Ovary (tissue), 9 donors: ENCODE results near the gene PSD2. TPM values are rescaled to one million over a fixed set of nuclear protein-coding genes. Genes with fewer than 3 reads are reported as not detected.

Experiments used
- DNase-seq, 5 donors: peaks; one replicate each; pipeline ENCODE4 v3.0.0-alpha.2; 2019 to 2020
- H3K27ac ChIP-seq, 2 donors: fragments of 200-600 bp; one replicate each; pipeline versions ENCODE4 v1.5.1 to v1.8.0; 2019 to 2022
- H3K27me3 ChIP-seq: fragments of 200-600 bp; one replicate; pipeline ENCODE4 v1.8.0; 2022
- H3K36me3 ChIP-seq: fragments of 200-600 bp; sonication (generic); one replicate; pipeline ENCODE4 v1.5.1; 2019
- H3K4me1 ChIP-seq: one replicate; pipeline ENCODE4 v1.8.1; 2013; ENCODE audit warnings: mild to moderate bottlenecking, moderate library complexity; ENCODE audit not compliant: insufficient read depth
- H3K4me3 ChIP-seq: fragments of 200-600 bp; sonication (generic); one replicate; pipeline ENCODE4 v1.5.1; 2017
- H3K9me3 ChIP-seq, 2 donors: fragments of 200-600 bp in 1 of 2; sonication (generic) in 1 of 2; one replicate each; pipeline versions ENCODE4 v1.5.1 to v1.8.1; 2013 to 2019; ENCODE audit warnings: mild to moderate bottlenecking in 1 of 2, moderate library complexity in 1 of 2
- CTCF ChIP-seq, 3 donors: fragments of 450-650 bp in 2 of 3; fragments of 200-600 bp in 1 of 3; IDR thresholded peaks; one replicate each; pipeline versions ENCODE4 v1.5.1 to v1.8.0; 2016 to 2022; ENCODE audit warnings: antibody characterized with exemption in 3 of 3, mild to moderate bottlenecking in 1 of 3
- EP300 ChIP-seq: sonication (generic); formaldehyde crosslinking; IDR thresholded peaks from one replicate; pipeline ENCODE4 v1.6.1; 2017; ENCODE audit warnings: antibody characterized with exemption
- POLR2A ChIP-seq: fragments of 450-650 bp; IDR thresholded peaks from one replicate; pipeline ENCODE4 v1.6.1; 2017; ENCODE audit warnings: antibody characterized with exemption, mild to moderate bottlenecking, moderate library complexity
- WGBS, 3 donors: extraction: QIAGEN DNeasy Blood & Tissue Kit in 1 of 3; methylation state at CpG; one replicate each; pipeline versions ENCODE4 v1.1.5 to v1.1.7; 2013 to 2017; 5-methylcytosine and 5-hydroxymethylcytosine counted together
- intact Hi-C, 4 donors: fragments of 100-400 bp; cut with DNase I; formaldehyde crosslinking; loops; one replicate each; pipeline versions ENCODE4 v1.11.0 to v1.15.1; 2022 to 2023
- polyA plus RNA-seq, 2 donors: library from polyadenylated mRNA; stranded (reverse); fragments of 200-250 nt in 1 of 2; fragments of 350-450 nt in 1 of 2; fragmentation: Illumina TruSeq in 1 of 2; extraction: RNeasy Lipid Tissue Mini Kit (QIAGEN cat#74804) in 1 of 2; gene quantifications; one replicate each; pipeline ENCODE4 v1.2.3, GENCODE V29; 2013 to 2014
- total RNA-seq, 7 donors: library from RNA; depleted of rRNA in 2 of 7; stranded (reverse); fragments of >200 nt in 2 of 7; fragmentation: NEBNext Ultra II Directional in 3 of 7; extraction: Animal tissue kit (Norgen Biotek cat#: 25700) in 3 of 7; gene quantifications; one replicate each; pipeline versions ENCODE4 v1.1.0 to v1.2.4, GENCODE V29; 2016 to 2023
- donor health status: DM: no; HTN: no; CAD: no; lungs with moderate emphysema.
- donor health status: DM: no; HTN: no; CAD: no.
- donor health status: Bipolar disorder and iron deficiency.
- donor health status: DM: yes; HTN: yes; CAD: no.
- donor health status: DM: no; HTN: no; CAD: no.
- donor health status: DM: yes; HTN: yes; CAD: no.

Gene PSD2
- total and polyA plus RNA-seq, 9 donors = 0.05 to 0.37 (median 0.12) TPM; not detected in 2

GRCh38 chr5:139828207-139828895, 32.7 kb downstream of the PSD2 start:
- Histone ChIP-seq H3K27ac (no peak overlapping the region), H3K9me3 (no peaks in the 10 kb centered on the region), H3K4me1 (no peaks in the 10 kb centered on the region), H3K27me3 (no peaks in the 10 kb centered on the region), H3K4me3 (no peak overlapping the region), H3K36me3 (no peaks in the 10 kb centered on the region)
- intact Hi-C loops = no loop called here
- 67 to 76% (median 72%) methylated on average over 8 of the region's 8 CpGs for WGBS, 3 donors
- no peak for TF ChIP-seq EP300
- TF ChIP-seq CTCF (IDR thresholded peaks at IDR 0.05) = no peak
- no peak for TF ChIP-seq POLR2A
- DNase-seq = peak in 1 of 5 donors; percentile 5

DNA sequence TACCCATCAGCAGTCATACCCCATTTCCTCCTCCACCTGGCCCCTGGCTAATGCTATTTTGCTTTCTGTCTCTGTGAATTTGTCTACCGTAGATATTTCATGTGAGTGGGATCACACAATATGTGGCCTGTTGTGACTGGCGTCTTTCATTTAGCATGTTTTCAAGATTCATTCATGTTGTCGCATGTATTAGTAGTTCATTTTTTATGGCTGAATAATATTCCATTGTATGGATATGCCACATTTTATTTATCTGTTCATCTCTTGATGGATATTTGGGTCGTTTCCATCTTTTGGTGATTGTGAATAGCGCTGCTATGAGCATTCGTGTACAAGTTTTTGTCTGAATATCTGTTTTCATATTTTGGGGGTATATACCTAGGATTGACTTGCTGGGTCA, 33.9 kb downstream of the PSD2 start:
- intact Hi-C loops = no loop called here
- WGBS, 3 donors = 84 to 89% (median 85%) methylated on average over 6 of the region's 6 CpGs
- DNase-seq = no peak
- no peak for TF ChIP-seq CTCF (IDR thresholded peaks at IDR 0.05)
- TF ChIP-seq EP300 = no peak
- no peak for TF ChIP-seq POLR2A
- Histone ChIP-seq H3K27me3 (no peaks in the 10 kb centered on the region), H3K4me1 (no peaks in the 10 kb centered on the region), H3K27ac (no peak overlapping the region), H3K36me3 (no peaks in the 10 kb centered on the region), H3K4me3 (no peak overlapping the region), H3K9me3 (no peaks in the 10 kb centered on the region)

- H3K27me3 ChIP-seq = no peaks in the 10 kb centered on the region
- no peaks in the 10 kb centered on the region for H3K9me3 ChIP-seq
- no peaks in the 10 kb centered on the region for H3K36me3 ChIP-seq
- intact Hi-C loops = no loop called here
- peak in 1 of 5 donors; percentile 1 for DNase-seq
- H3K4me1 ChIP-seq = no peaks in the 10 kb centered on the region
- H3K4me3 ChIP-seq = no peak overlapping the region
- no peak overlapping the region for H3K27ac ChIP-seq
- WGBS, 3 donors = 51 to 79% (median 60%) methylated on average over 3 of the region's 3 CpGs
- TF ChIP-seq POLR2A (no peak), CTCF (IDR thresholded peaks at IDR 0.05) (no peak), EP300 (no peak)
Observed at GRCh38 chr5:139831624-139832023, 36.0 kb downstream of the PSD2 start.

- intact Hi-C loops = no loop called here
- WGBS, 3 donors = 42 to 57% (median 48%) methylated on average over 3 of the region's 3 CpGs
- DNase-seq = peak in 1 of 5 donors; percentile 7
Observed at GRCh38 chr5:139833525-139833924, 37.9 kb downstream of the PSD2 start.

More at GRCh38 chr5:139833525-139833924, 37.9 kb downstream of the PSD2 start:
- Histone ChIP-seq H3K36me3 (no peaks in the 10 kb centered on the region), H3K27me3 (no peaks in the 10 kb centered on the region), H3K9me3 (no peaks in the 10 kb centered on the region), H3K4me3 (no peak overlapping the region), H3K4me1 (no peaks in the 10 kb centered on the region), H3K27ac (no peak overlapping the region)
- TF ChIP-seq POLR2A (no peak), EP300 (no peak), CTCF (IDR thresholded peaks at IDR 0.05) (no peak)
